ENCODE results near the gene NPAT.

The NPAT gene

DNA sequence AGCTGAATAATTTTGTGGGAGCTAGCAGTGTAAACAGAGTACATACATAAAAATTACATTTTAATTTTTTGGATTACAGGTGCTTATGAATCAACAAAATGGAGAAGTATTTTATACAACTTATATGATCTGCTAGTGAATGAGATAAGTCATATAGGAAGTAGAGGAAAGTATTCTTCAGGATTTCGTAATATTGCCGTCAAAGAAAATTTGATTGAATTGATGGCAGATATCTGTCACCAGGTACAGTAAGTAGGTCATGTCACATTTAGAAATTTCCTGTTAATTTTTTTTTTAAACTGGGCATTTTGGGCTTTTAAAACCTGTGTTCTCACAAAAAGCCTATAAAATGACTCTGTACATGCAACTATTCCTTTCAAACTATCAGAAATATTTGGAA is 24.4 kb upstream of the NPAT start:
- TF ChIP-seq CTCF (IDR thresholded peaks at IDR 0.05; ENCODE audit: insufficient read depth, low read length) (no peak), GABPA (IDR thresholded peaks at IDR 0.05; ENCODE audit: low read depth) (no peak), REST (IDR thresholded peaks at IDR 0.05; ENCODE audit: insufficient replicate concordance, low read depth) (no peak), POLR2AphosphoS5 (IDR thresholded peaks at IDR 0.05; ENCODE audit: low read depth) (no peak), SPI1 (IDR thresholded peaks at IDR 0.05; ENCODE audit: borderline replicate concordance, low read depth) (no peak)
- H3K27ac ChIP-seq (replicated peaks): no peak overlapping the region
- DNase-seq (ENCODE audit: low read depth in 1 of 2, low spot score in 1 of 2): no peak
- no peak overlapping the region for H3K4me3 ChIP-seq (replicated peaks; ENCODE audit: insufficient read depth, low read length)
- no peaks in the 10 kb centered on the region for H3K27me3 ChIP-seq (ENCODE audit: insufficient read depth, poor library complexity, severe bottlenecking)

GRCh38 chr11:108246308-108246707 is 23.9 kb upstream of the NPAT start:
- no peaks in the 10 kb centered on the region for H3K27me3 ChIP-seq (ENCODE audit: insufficient read depth, poor library complexity, severe bottlenecking)
- no peak overlapping the region for H3K4me3 ChIP-seq (replicated peaks; ENCODE audit: insufficient read depth, low read length)
- no peak for DNase-seq (ENCODE audit: low read depth in 1 of 2, low spot score in 1 of 2)
- no peak overlapping the region for H3K27ac ChIP-seq (replicated peaks)
- TF ChIP-seq CTCF (IDR thresholded peaks at IDR 0.05; ENCODE audit: insufficient read depth, low read length) (no peak), REST (IDR thresholded peaks at IDR 0.05; ENCODE audit: insufficient replicate concordance, low read depth) (no peak), SPI1 (IDR thresholded peaks at IDR 0.05; ENCODE audit: borderline replicate concordance, low read depth) (no peak), POLR2AphosphoS5 (IDR thresholded peaks at IDR 0.05; ENCODE audit: low read depth) (no peak)

- Histone ChIP-seq H3K27me3 (ENCODE audit: insufficient read depth, poor library complexity, severe bottlenecking) (no peaks in the 10 kb centered on the region), H3K4me3 (replicated peaks; ENCODE audit: insufficient read depth, low read length) (no peak overlapping the region), H3K27ac (replicated peaks) (no peak overlapping the region)
- DNase-seq (ENCODE audit: low read depth in 1 of 2, low spot score in 1 of 2): no peak
- TF ChIP-seq GABPA (IDR thresholded peaks at IDR 0.05; ENCODE audit: low read depth): no peak
- TF ChIP-seq REST (IDR thresholded peaks at IDR 0.05; ENCODE audit: insufficient replicate concordance, low read depth): no peak
- TF ChIP-seq POLR2AphosphoS5 (IDR thresholded peaks at IDR 0.05; ENCODE audit: low read depth): no peak
- no peak for TF ChIP-seq CTCF (IDR thresholded peaks at IDR 0.05; ENCODE audit: insufficient read depth, low read length)
- TF ChIP-seq SPI1 (IDR thresholded peaks at IDR 0.05; ENCODE audit: borderline replicate concordance, low read depth): no peak
These were observed 20.0 kb upstream of the NPAT start for GRCh38 chr11:108242422-108242821.

Measured in HL-60 (cell line).